SK-N-MC (cell line): Measurements from ENCODE around the gene NEURL2.

ENCODE experiments used
- EZH2 ChIP-seq: fragments of 200-600 bp; sonication (generic); IDR thresholded peaks from one replicate; pipeline ENCODE4 v1.6.1; 2017; ENCODE audit warnings: antibody characterized with exemption
- FOXP2 ChIP-seq: optimal IDR thresholded peaks from 2 replicates; pipeline ENCODE3; 2011; ENCODE audit warnings: mild to moderate bottlenecking, moderate library complexity; ENCODE audit not compliant: insufficient read depth; ENCODE audit errors: extremely low read length, control extremely low read depth
- POLR2AphosphoS5 ChIP-seq: IDR thresholded peaks from 2 replicates; pipeline ENCODE4 v1.6.1; 2012; ENCODE audit warnings: mild to moderate bottlenecking, low read depth, low read length, borderline replicate concordance

DNA sequence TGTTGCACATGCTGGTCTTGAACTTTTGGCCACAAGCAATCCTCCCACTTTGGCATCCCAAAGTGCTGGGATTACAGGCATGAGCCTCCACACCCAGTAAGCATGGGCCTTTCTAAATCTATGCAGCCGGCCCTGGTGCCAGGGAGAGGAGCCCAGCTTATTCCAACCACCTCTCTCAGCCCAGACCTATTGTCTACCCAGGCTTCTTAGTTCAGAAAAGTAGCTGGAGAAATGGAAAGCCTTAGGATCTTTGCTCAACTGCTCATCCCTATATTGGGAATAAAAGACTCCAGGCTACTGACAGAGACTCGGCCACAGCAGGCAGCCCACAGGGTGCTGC is 35.7 kb upstream of the NEURL2 start:
- TF ChIP-seq EZH2 (no peak), POLR2AphosphoS5 (no peak), FOXP2 (no peak)
